ENCODE data around the gene RALGDS.

DNA sequence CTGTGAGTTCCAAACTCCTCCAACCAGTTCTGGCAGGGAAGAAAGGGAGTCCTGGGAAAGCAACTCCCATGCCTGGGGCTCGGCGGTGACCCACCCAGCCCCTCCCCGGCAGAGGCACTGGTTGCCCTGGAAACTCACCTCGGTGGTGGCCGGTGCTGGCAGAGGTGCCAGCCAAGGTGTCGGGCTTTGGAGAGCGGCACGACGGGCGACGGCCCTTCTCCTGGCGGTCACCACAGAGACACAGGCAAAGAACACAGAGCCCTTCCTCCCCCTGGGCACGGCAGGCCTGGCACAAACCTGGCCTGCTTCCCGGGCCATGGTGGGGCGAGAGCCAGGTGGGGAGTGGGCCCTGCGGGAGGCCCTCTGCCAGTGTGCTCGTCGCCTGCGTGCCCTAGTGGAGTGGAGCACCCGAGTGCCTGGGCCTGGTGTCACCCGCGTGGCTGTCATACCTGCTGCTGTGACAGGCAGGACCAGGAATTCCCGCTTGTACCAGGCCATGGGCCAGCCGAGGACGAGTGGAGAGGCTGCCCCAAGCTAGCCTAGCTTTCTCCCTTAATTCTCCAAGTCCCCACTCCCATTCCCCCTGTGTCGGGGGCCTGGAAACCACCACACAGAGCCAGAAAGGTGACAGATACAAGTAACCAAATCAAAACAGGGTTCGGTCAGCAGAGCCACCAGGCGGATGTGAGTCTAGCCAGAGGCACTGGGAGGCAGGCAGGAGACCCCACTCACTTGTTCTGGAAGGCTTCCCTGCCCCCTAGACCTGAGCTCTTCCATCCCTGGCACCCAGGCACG lies 8.2 kb upstream of the RALGDS start:
- no peak for TF ChIP-seq POLR2AphosphoS5 (IDR thresholded peaks at IDR 0.05; ENCODE audit: low read depth, low read length)
- no peak for TF ChIP-seq FOSL1 (IDR thresholded peaks at IDR 0.05; ENCODE audit: low read depth)
- no peak for TF ChIP-seq SP1 (IDR thresholded peaks at IDR 0.05; ENCODE audit: low read depth)
- TF ChIP-seq ELF1 (IDR thresholded peaks at IDR 0.05; ENCODE audit: borderline replicate concordance, low read depth) = no peak
- no peak for TF ChIP-seq SRF (IDR thresholded peaks at IDR 0.05; ENCODE audit: low read depth)
- TF ChIP-seq POLR2A (IDR thresholded peaks at IDR 0.05; ENCODE audit: borderline replicate concordance, extremely low read depth, insufficient read depth, insufficient read length) = no peak
- TF ChIP-seq CEBPB (IDR thresholded peaks at IDR 0.05; ENCODE audit: low read depth) = no peak
- no peak for TF ChIP-seq EZH2 (IDR thresholded peaks at IDR 0.05)
- TF ChIP-seq, protein P1, sequence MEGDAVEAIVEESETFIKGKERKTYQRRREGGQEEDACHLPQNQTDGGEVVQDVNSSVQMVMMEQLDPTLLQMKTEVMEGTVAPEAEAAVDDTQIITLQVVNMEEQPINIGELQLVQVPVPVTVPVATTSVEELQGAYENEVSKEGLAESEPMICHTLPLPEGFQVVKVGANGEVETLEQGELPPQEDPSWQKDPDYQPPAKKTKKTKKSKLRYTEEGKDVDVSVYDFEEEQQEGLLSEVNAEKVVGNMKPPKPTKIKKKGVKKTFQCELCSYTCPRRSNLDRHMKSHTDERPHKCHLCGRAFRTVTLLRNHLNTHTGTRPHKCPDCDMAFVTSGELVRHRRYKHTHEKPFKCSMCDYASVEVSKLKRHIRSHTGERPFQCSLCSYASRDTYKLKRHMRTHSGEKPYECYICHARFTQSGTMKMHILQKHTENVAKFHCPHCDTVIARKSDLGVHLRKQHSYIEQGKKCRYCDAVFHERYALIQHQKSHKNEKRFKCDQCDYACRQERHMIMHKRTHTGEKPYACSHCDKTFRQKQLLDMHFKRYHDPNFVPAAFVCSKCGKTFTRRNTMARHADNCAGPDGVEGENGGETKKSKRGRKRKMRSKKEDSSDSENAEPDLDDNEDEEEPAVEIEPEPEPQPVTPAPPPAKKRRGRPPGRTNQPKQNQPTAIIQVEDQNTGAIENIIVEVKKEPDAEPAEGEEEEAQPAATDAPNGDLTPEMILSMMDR (IDR thresholded peaks at IDR 0.05 in 2 of 3, conservative IDR thresholded peaks at IDR 0.05 in 1 of 3; ENCODE audit: borderline replicate concordance in 1 of 3, insufficient read depth in 1 of 3, low read depth in 2 of 3, low read length in 2 of 3) = no peak
- TF ChIP-seq ZFX (IDR thresholded peaks at IDR 0.05) = no peak
- TF ChIP-seq SIN3A (IDR thresholded peaks at IDR 0.05; ENCODE audit: low read depth) = no peak
- TF ChIP-seq, protein P2, sequence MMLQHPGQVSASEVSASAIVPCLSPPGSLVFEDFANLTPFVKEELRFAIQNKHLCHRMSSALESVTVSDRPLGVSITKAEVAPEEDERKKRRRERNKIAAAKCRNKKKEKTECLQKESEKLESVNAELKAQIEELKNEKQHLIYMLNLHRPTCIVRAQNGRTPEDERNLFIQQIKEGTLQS (IDR thresholded peaks at IDR 0.05) = no peak
